SK-N-SH treated with all-trans-retinoic acid at 6 μM for 48 hours (cell line): Measurements from ENCODE around the gene RNGTT.

ENCODE experiments used
- ARNTL ChIP-seq: fragments of 450-650 bp; formaldehyde crosslinking; IDR thresholded peaks from 2 replicates; pipeline ENCODE4 v1.5.0; 2020; ENCODE audit warnings: low read depth, mild to moderate bottlenecking, moderate library complexity, borderline replicate concordance
- ESRRG ChIP-seq: fragments of 250-450 bp; sonication (Bioruptor Pico); IDR thresholded peaks from 2 replicates; pipeline ENCODE4 v1.6.1; 2021; ENCODE audit warnings: mild to moderate bottlenecking
- PATZ1 ChIP-seq: fragments of 250-450 bp; sonication (Bioruptor Pico); IDR thresholded peaks from 2 replicates; pipeline ENCODE4 v1.8.0; 2020; ENCODE audit warnings: mild to moderate bottlenecking, moderate library complexity, borderline replicate concordance
- POU6F1 ChIP-seq: fragments of 250-450 bp; sonication (Bioruptor Pico); IDR thresholded peaks from 2 replicates; pipeline ENCODE4 v1.8.0; 2021; ENCODE audit warnings: low read depth, mild to moderate bottlenecking, moderate library complexity, borderline replicate concordance
- TOX ChIP-seq: fragments of 250-450 bp; sonication (Bioruptor Pico); IDR thresholded peaks from 2 replicates; pipeline ENCODE4 v1.8.0; 2021; ENCODE audit warnings: mild to moderate bottlenecking, moderate library complexity, borderline replicate concordance
- ZFP30 ChIP-seq: fragments of 450-650 bp; formaldehyde crosslinking; IDR thresholded peaks from 2 replicates; pipeline ENCODE4 v1.5.0; 2022; ENCODE audit warnings: mild to moderate bottlenecking, moderate library complexity
- ZNF70 ChIP-seq: fragments of 450-650 bp; formaldehyde crosslinking; IDR thresholded peaks from 2 replicates; pipeline ENCODE4 v1.5.0; 2020; ENCODE audit warnings: mild to moderate bottlenecking, moderate library complexity

GRCh38 chr6:88698661-88699060 is 264.8 kb downstream of the RNGTT start:
- TF ChIP-seq TOX, result no peak
- TF ChIP-seq ESRRG (CRISPR knock-in tag), result no peak
- TF ChIP-seq ZNF70, result no peak
- TF ChIP-seq POU6F1 (CRISPR knock-in tag), result no peak
- TF ChIP-seq ARNTL, result no peak
- TF ChIP-seq PATZ1 (CRISPR knock-in tag), result no peak
- no peak for TF ChIP-seq ZFP30 (CRISPR knock-in tag)
